GM23338 (cell line): ENCODE measurements around the gene C11orf52.

ENCODE experiments used
- CREB1 ChIP-seq: fragments of 250-450 bp; sonication (Bioruptor Pico); IDR thresholded peaks from 2 replicates; pipeline ENCODE4 v1.5.0; 2020; ENCODE audit warnings: low read depth, mild to moderate bottlenecking, moderate library complexity
- CTCF ChIP-seq, 2 experiments: fragments of 200-600 bp in 1 of 2; sonication (generic) in 1 of 2; conservative IDR thresholded peaks; 2 replicates each; pipeline versions ENCODE4 v1.5.1 to v1.6.1; 2016 to 2017; ENCODE audit warnings: antibody characterized with exemption in 2 of 2, low read depth in 2 of 2, mild to moderate bottlenecking in 2 of 2, moderate library complexity in 1 of 2
- ETS1 ChIP-seq: IDR thresholded peaks from 2 replicates; pipeline ENCODE4 v1.6.1; 2016; ENCODE audit warnings: antibody characterized with exemption
- EZH2 ChIP-seq: fragments of 200-600 bp; sonication (generic); IDR thresholded peaks from one replicate; pipeline ENCODE4 v1.8.0; 2017; ENCODE audit warnings: antibody characterized with exemption, mild to moderate bottlenecking, low read depth; ENCODE audit not compliant: unreplicated experiment
- EZH2phosphoT487 ChIP-seq: fragments of 200-600 bp; sonication (generic); IDR thresholded peaks from one replicate; pipeline ENCODE4 v1.8.1; 2018; ENCODE audit warnings: antibody characterized with exemption; ENCODE audit not compliant: unreplicated experiment
- POLR2AphosphoS5 ChIP-seq: IDR thresholded peaks from 2 replicates; pipeline ENCODE4 v1.6.1; 2016; ENCODE audit warnings: antibody characterized with exemption, low read depth
- REST ChIP-seq: IDR thresholded peaks from one replicate; pipeline ENCODE4 v1.6.1; 2018; ENCODE audit warnings: antibody characterized with exemption; ENCODE audit not compliant: unreplicated experiment
- ZNF331 ChIP-seq: fragments of 250-450 bp; sonication (Bioruptor Pico); IDR thresholded peaks from 2 replicates; pipeline ENCODE4 v1.5.0; 2020; ENCODE audit warnings: low read depth, mild to moderate bottlenecking, moderate library complexity

GRCh38 chr11:111916768-111917167, 1.9 kb upstream of the C11orf52 start:
- TF ChIP-seq CTCF (conservative IDR thresholded peaks at IDR 0.05; ENCODE audit: low read depth in 2 of 2) (no peak), POLR2AphosphoS5 (no peak), REST (no peak), EZH2 (no peak), EZH2phosphoT487 (no peak), ETS1 (no peak), ZNF331 (CRISPR knock-in tag) (no peak), CREB1 (CRISPR knock-in tag) (no peak)
